SK-N-MC (cell line): ENCODE measurements around the gene FMN2.

ENCODE experiments used
- FOXP2 ChIP-seq: optimal IDR thresholded peaks from 2 replicates; pipeline ENCODE3; 2011; ENCODE audit warnings: mild to moderate bottlenecking, moderate library complexity; ENCODE audit not compliant: insufficient read depth; ENCODE audit errors: extremely low read length, control extremely low read depth
- POLR2AphosphoS5 ChIP-seq: IDR thresholded peaks from 2 replicates; pipeline ENCODE4 v1.6.1; 2012; ENCODE audit warnings: mild to moderate bottlenecking, low read depth, low read length, borderline replicate concordance

DNA sequence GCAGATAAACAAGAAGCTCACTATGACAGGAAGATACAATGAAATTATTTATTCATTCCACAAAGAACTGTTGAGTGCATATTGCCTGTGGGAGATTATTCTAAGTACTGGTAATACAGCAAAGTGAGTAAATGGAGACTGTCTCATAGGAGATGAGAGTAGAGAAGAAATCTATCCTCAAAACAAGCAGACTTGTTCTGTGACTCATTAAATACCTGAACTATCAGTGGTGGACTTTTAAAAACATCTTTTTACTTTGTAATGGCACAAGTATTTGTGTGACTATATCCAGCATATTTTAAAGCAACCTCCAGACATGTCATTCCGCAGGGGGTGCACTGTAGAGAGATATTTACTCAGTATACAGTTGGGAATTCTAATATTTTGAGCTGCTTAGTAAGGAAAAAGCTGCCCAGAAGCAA lies 259.2 kb downstream of the FMN2 start:
- TF ChIP-seq POLR2AphosphoS5, result no peak
- no peak for TF ChIP-seq FOXP2
